Ovary (tissue), 9 donors: ENCODE data around the gene GALNT10. TPM values are rescaled to one million over a fixed set of nuclear protein-coding genes. Genes with fewer than 3 reads are reported as not detected.
A peak's percentile ranks its signal among the peaks of the same experiment; 100 is the strongest.

Experiments
- DNase-seq, 5 donors: peaks; one replicate each; pipeline ENCODE4 v3.0.0-alpha.2; 2019 to 2020
- H3K27ac ChIP-seq, 2 donors: fragments of 200-600 bp; one replicate each; pipeline versions ENCODE4 v1.5.1 to v1.8.0; 2019 to 2022
- H3K27me3 ChIP-seq: fragments of 200-600 bp; one replicate; pipeline ENCODE4 v1.8.0; 2022
- H3K36me3 ChIP-seq: fragments of 200-600 bp; sonication (generic); one replicate; pipeline ENCODE4 v1.5.1; 2019
- H3K4me1 ChIP-seq: one replicate; pipeline ENCODE4 v1.8.1; 2013; ENCODE audit warnings: mild to moderate bottlenecking, moderate library complexity; ENCODE audit not compliant: insufficient read depth
- H3K4me3 ChIP-seq: fragments of 200-600 bp; sonication (generic); one replicate; pipeline ENCODE4 v1.5.1; 2017
- H3K9me3 ChIP-seq, 2 donors: fragments of 200-600 bp in 1 of 2; sonication (generic) in 1 of 2; one replicate each; pipeline versions ENCODE4 v1.5.1 to v1.8.1; 2013 to 2019; ENCODE audit warnings: mild to moderate bottlenecking in 1 of 2, moderate library complexity in 1 of 2
- CTCF ChIP-seq, 3 donors: fragments of 450-650 bp in 2 of 3; fragments of 200-600 bp in 1 of 3; IDR thresholded peaks; one replicate each; pipeline versions ENCODE4 v1.5.1 to v1.8.0; 2016 to 2022; ENCODE audit warnings: antibody characterized with exemption in 3 of 3, mild to moderate bottlenecking in 1 of 3
- EP300 ChIP-seq: sonication (generic); formaldehyde crosslinking; IDR thresholded peaks from one replicate; pipeline ENCODE4 v1.6.1; 2017; ENCODE audit warnings: antibody characterized with exemption
- POLR2A ChIP-seq: fragments of 450-650 bp; IDR thresholded peaks from one replicate; pipeline ENCODE4 v1.6.1; 2017; ENCODE audit warnings: antibody characterized with exemption, mild to moderate bottlenecking, moderate library complexity
- WGBS, 3 donors: extraction: QIAGEN DNeasy Blood & Tissue Kit in 1 of 3; methylation state at CpG; one replicate each; pipeline versions ENCODE4 v1.1.5 to v1.1.7; 2013 to 2017; 5-methylcytosine and 5-hydroxymethylcytosine counted together
- intact Hi-C, 4 donors: fragments of 100-400 bp; cut with DNase I; formaldehyde crosslinking; loops; one replicate each; pipeline versions ENCODE4 v1.11.0 to v1.15.1; 2022 to 2023
- polyA plus RNA-seq, 2 donors: library from polyadenylated mRNA; stranded (reverse); fragments of 200-250 nt in 1 of 2; fragments of 350-450 nt in 1 of 2; fragmentation: Illumina TruSeq in 1 of 2; extraction: RNeasy Lipid Tissue Mini Kit (QIAGEN cat#74804) in 1 of 2; gene quantifications; one replicate each; pipeline ENCODE4 v1.2.3, GENCODE V29; 2013 to 2014
- total RNA-seq, 7 donors: library from RNA; depleted of rRNA in 2 of 7; stranded (reverse); fragments of >200 nt in 2 of 7; fragmentation: NEBNext Ultra II Directional in 3 of 7; extraction: Animal tissue kit (Norgen Biotek cat#: 25700) in 3 of 7; gene quantifications; one replicate each; pipeline versions ENCODE4 v1.1.0 to v1.2.4, GENCODE V29; 2016 to 2023
- donor health status: DM: no; HTN: no; CAD: no; lungs with moderate emphysema.
- donor health status: DM: no; HTN: no; CAD: no.
- donor health status: Bipolar disorder and iron deficiency.
- donor health status: DM: yes; HTN: yes; CAD: no.
- donor health status: DM: no; HTN: no; CAD: no.
- donor health status: DM: yes; HTN: yes; CAD: no.

Gene GALNT10
- total and polyA plus RNA-seq, 9 donors, result 34.5 to 206 (median 88.7) TPM

- peak; percentile 34 to 56 (median 48) for DNase-seq
- 2 to 7% (median 3%) methylated on average over 3 of the region's 3 CpGs for WGBS, 3 donors
- no peaks in the 10 kb centered on the region for H3K27me3 ChIP-seq
- intact Hi-C loops, result loop anchor here in 3 of 4 donors (10.0 kb wide), 3 partner anchors 68 to 122 kb away; partner anchors contain the start of gene GALNT10 (in 1 of the 3)
- no peak overlapping the region for H3K4me3 ChIP-seq
- H3K9me3 ChIP-seq, result no peaks in the 10 kb centered on the region
- H3K36me3 ChIP-seq, result no peaks in the 10 kb centered on the region
- H3K4me1 ChIP-seq, result peaks cover 33% of the 10 kb centered on the region
- TF ChIP-seq CTCF (IDR thresholded peaks at IDR 0.05) (no peak), EP300 (no peak), POLR2A (no peak)
- peak overlapping the region in 1 of 2 donors; percentile 66 for H3K27ac ChIP-seq
Measured at GRCh38 chr5:154273028-154273617, 82.6 kb downstream of the GALNT10 start.

- H3K36me3 ChIP-seq, result no peaks in the 10 kb centered on the region
- no peaks in the 10 kb centered on the region for H3K9me3 ChIP-seq
- 91 to 98% (median 95%) methylated on average over 2 of the region's 2 CpGs for WGBS, 3 donors
- peaks cover 32% of the 10 kb centered on the region for H3K4me1 ChIP-seq
- no peaks in the 10 kb centered on the region for H3K27me3 ChIP-seq
- TF ChIP-seq EP300 (no peak), POLR2A (no peak), CTCF (IDR thresholded peaks at IDR 0.05) (no peak)
- H3K4me3 ChIP-seq, result no peak overlapping the region
- peak overlapping the region in 1 of 2 donors; percentile 39 for H3K27ac ChIP-seq
- no peak for DNase-seq
- intact Hi-C loops, result loop anchor here in 3 of 4 donors (10.0 kb wide), 3 partner anchors 69 to 121 kb away; partner anchors contain the start of gene GALNT10 (in 1 of the 3)
Measured at GRCh38 chr5:154273963-154274827, 83.7 kb downstream of the GALNT10 start.

- H3K27ac ChIP-seq, result peak overlapping the region in 1 of 2 donors; percentile 39
Measured at GRCh38 chr5:154274828-154275185, 84.3 kb downstream of the GALNT10 start.

More at GRCh38 chr5:154274828-154275185, 84.3 kb downstream of the GALNT10 start:
- Histone ChIP-seq H3K36me3 (no peaks in the 10 kb centered on the region), H3K4me1 (peaks cover 32% of the 10 kb centered on the region), H3K27me3 (no peaks in the 10 kb centered on the region), H3K9me3 (no peaks in the 10 kb centered on the region), H3K4me3 (no peak overlapping the region)
- 37 to 46% (median 41%) methylated on average over 4 of the region's 4 CpGs for WGBS, 3 donors
- no peak for DNase-seq
- no peak for TF ChIP-seq CTCF (IDR thresholded peaks at IDR 0.05)
- no peak for TF ChIP-seq POLR2A
- no peak for TF ChIP-seq EP300
- intact Hi-C loops, result loop anchor here in 3 of 4 donors (5.0 to 10.0 kb wide), 4 partner anchors 70 to 120 kb away; partner anchors contain the start of gene GALNT10 (in 2 of the 3)
